ENCODE measurements around the gene FAM110A.
"Not testable (repeated sequence)": the region's sequence is repeated elsewhere in the genome, so short reads cannot be mapped to it uniquely, and the experiment has no call there.

FAM110A gene

GRCh38 chr20:824490-824889, 9.0 kb upstream of the FAM110A start:
- no peak for DNase-seq

- no peak for DNase-seq
These were observed 8.6 kb upstream of the FAM110A start for GRCh38 chr20:824916-825315.

GRCh38 chr20:825710-826421, 7.6 kb upstream of the FAM110A start:
- no peak for DNase-seq

- no peak for DNase-seq
These were observed 6.7 kb upstream of the FAM110A start for GRCh38 chr20:826695-827323.

- DNase-seq: not testable (repeated sequence)
These were observed 5.5 kb upstream of the FAM110A start for GRCh38 chr20:827981-828380.

- DNase-seq: no peak
These were observed 4.5 kb upstream of the FAM110A start for GRCh38 chr20:828987-829386.

GRCh38 chr20:829551-829950, 4.0 kb upstream of the FAM110A start:
- DNase-seq: no peak

GRCh38 chr20:830011-830521, 3.4 kb upstream of the FAM110A start:
- DNase-seq: no peak

GRCh38 chr20:831251-831650, 2.3 kb upstream of the FAM110A start:
- no peak for DNase-seq

- DNase-seq: no peak
These were observed 1.6 kb upstream of the FAM110A start for GRCh38 chr20:831956-832355.

GRCh38 chr20:833121-833449, 430 bp upstream of the FAM110A start:
- DNase-seq: no peak

- no peak for DNase-seq
These were observed 734 bp downstream of the FAM110A start for GRCh38 chr20:834151-834746.

GRCh38 chr20:835608-836045, 2.1 kb downstream of the FAM110A start:
- DNase-seq: no peak

- no peak for DNase-seq
These were observed 2.7 kb downstream of the FAM110A start for GRCh38 chr20:836190-836589.

- DNase-seq: no peak
These were observed 5.5 kb downstream of the FAM110A start for GRCh38 chr20:839015-839414.

- no peak for DNase-seq
These were observed 6.1 kb downstream of the FAM110A start for GRCh38 chr20:839626-840025.

GRCh38 chr20:840503-840857, 7.0 kb downstream of the FAM110A start:
- DNase-seq: no peak

GRCh38 chr20:840858-841567, 7.5 kb downstream of the FAM110A start:
- no peak for DNase-seq

GRCh38 chr20:841568-842546, 8.3 kb downstream of the FAM110A start:
- DNase-seq: no peak

GRCh38 chr20:842547-842940, 9.0 kb downstream of the FAM110A start:
- DNase-seq: no peak

GRCh38 chr20:843912-844311, 10.4 kb downstream of the FAM110A start:
- DNase-seq: no peak

- DNase-seq: peak; percentile 84
These were observed 11.1 kb downstream of the FAM110A start for GRCh38 chr20:844473-845225.
